ENCODE data around the gene TCEANC2. TPM values are rescaled to one million over a fixed set of nuclear protein-coding genes. Genes with fewer than 3 reads are reported as not detected.
"Not testable (repeated sequence)": the region's sequence is repeated elsewhere in the genome, so short reads cannot be mapped to it uniquely, and the experiment has no call there.

Gene TCEANC2
- total and polyA plus RNA-seq, 2 donors (not counting 3 experiments of a cell fraction or from before 2014, with no cell fraction given) = 3.2 to 6.1 TPM

DNA sequence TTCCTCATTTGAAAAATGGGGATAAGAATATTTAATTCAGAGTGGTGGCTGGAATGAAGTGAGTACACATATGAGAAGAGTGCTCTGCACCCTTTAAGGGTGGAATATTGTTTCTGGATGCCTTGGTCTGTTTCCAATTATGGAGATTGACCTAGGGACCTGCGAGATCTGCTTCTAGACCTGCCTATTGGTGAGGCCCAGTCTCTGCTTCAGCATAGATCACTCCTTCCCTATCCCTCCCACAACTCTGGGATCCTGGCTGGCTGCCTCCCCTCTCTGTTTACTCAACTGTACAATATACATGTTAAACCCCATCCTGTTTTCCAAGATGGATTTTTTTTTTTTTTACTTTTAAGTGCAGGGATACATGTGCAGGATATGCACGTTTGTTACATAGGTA, 29.1 kb upstream of the TCEANC2 start:
- DNase-seq (ENCODE audit: low read depth, low spot score) (no peak), FAIRE-seq (no peak)
- dilution Hi-C loops (cut with MboI; ENCODE audit: extremely low pct_ligation_motif_present, low sequenced_read_pairs) (no loop called here), intact Hi-C loops (cut with micrococcal nuclease) (no loop called here)
- H3K9me3 ChIP-seq (replicated peaks; ENCODE audit: control insufficient read depth, insufficient read depth, low read length) = no peaks in the 10 kb centered on the region
- no peaks in the 10 kb centered on the region for H4K20me1 ChIP-seq (replicated peaks; ENCODE audit: control insufficient read depth, extremely low read depth, insufficient read depth, low read length)
- H3K4me1 ChIP-seq (ENCODE audit: control insufficient read depth, extremely low read depth, insufficient read depth, low read length) = no peaks in the 10 kb centered on the region
- no peak overlapping the region for H3K4me3 ChIP-seq (replicated peaks in 1 of 3; ENCODE audit: insufficient read depth in 1 of 3, low read depth in 1 of 3, low read length in 3 of 3)
- no TSS peak for BruUV-seq (replicated peaks)
- no peak overlapping the region for H2AFZ ChIP-seq (ENCODE audit: low read depth, low read length)
- H3K4me2 ChIP-seq (ENCODE audit: insufficient read depth, low read length) = no peak overlapping the region
- ChIA-PET CTCF (interaction anchor here (1.5 kb wide), 1 partner anchor 8 kb away, joined by 3 read pairs; no protein-coding TSS in a partner anchor), POLR2A (no interaction called here)
- H3K9me1 ChIP-seq (replicated peaks; ENCODE audit: control insufficient read depth, extremely low read depth, insufficient read depth, low read length) = no peaks in the 10 kb centered on the region
- H3K36me3 ChIP-seq (ENCODE audit: control insufficient read depth in 2 of 2, extremely low read depth in 1 of 2, insufficient read depth in 2 of 2, low read length in 2 of 2) = no peaks in the 10 kb centered on the region
- H3K27ac ChIP-seq (ENCODE audit: insufficient read depth, low read depth, low read length) = no peak overlapping the region
- no peaks in the 10 kb centered on the region for H3K27me3 ChIP-seq (ENCODE audit: control insufficient read depth in 2 of 2, insufficient read depth in 2 of 2, low read length in 2 of 2)
- H3K9ac ChIP-seq (replicated peaks; ENCODE audit: extremely low read depth, insufficient read depth, low read length) = no peak overlapping the region
- TF ChIP-seq POLR2AphosphoS5 (IDR thresholded peaks at IDR 0.05; ENCODE audit: insufficient read depth, low read depth, low read length) (no peak), POLR2A (IDR thresholded peaks at IDR 0.05; ENCODE audit: low read depth, low read length) (no peak), JUN (IDR thresholded peaks at IDR 0.05; ENCODE audit: borderline replicate concordance, insufficient read depth, insufficient read length, low read depth) (no peak), EZH2 (IDR thresholded peaks at IDR 0.05; ENCODE audit: borderline replicate concordance, low read depth, low read length, severe bottlenecking) (no peak), FOS (IDR thresholded peaks at IDR 0.05; ENCODE audit: borderline replicate concordance, insufficient read depth, low read length) (no peak), MYC (IDR thresholded peaks at IDR 0.05; ENCODE audit: low read depth, low read length) (no peak), GATA2 (IDR thresholded peaks at IDR 0.05; ENCODE audit: insufficient read depth, insufficient read length, low read depth, low read length) (no peak), CTCF (IDR thresholded peaks at IDR 0.05; ENCODE audit: extremely low read depth in 1 of 2, insufficient read depth in 1 of 2, low read depth in 1 of 2, low read length in 2 of 2) (no peak)
- TF ChIP-seq, protein P1, sequence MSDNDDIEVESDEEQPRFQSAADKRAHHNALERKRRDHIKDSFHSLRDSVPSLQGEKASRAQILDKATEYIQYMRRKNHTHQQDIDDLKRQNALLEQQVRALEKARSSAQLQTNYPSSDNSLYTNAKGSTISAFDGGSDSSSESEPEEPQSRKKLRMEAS (IDR thresholded peaks at IDR 0.05; ENCODE audit: insufficient read depth, insufficient read length) = no peak
- no peaks in the 10 kb centered on the region for H3K79me2 ChIP-seq (ENCODE audit: control insufficient read depth, insufficient read depth, low read length)

DNA sequence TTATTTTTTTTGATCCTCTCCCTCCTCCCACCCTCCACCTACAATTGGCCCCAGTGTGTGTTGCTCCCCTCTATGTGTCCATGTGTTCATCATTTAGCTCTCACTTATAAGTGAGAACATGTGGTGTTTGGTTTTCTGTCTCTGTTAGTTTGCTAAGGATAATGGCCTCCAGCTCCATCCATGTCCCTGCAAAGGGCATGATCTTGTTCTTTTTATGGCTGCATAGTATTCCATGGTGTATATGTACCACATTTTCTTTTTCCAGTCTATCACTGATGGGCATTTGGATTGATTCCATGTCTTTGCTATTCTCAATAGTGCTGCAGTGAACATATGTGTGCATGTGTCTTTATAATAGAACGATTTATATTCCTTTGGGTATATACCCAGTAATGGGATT, 28.6 kb upstream of the TCEANC2 start:
- H3K9ac ChIP-seq (replicated peaks; ENCODE audit: extremely low read depth, insufficient read depth, low read length); H3K79me2 ChIP-seq (ENCODE audit: control insufficient read depth, insufficient read depth, low read length); POLR2A ChIA-PET; H2AFZ ChIP-seq (ENCODE audit: low read depth, low read length); H3K4me3 ChIP-seq (replicated peaks in 1 of 3; ENCODE audit: insufficient read depth in 1 of 3, low read depth in 1 of 3, low read length in 3 of 3); dilution Hi-C loops (cut with MboI; ENCODE audit: extremely low pct_ligation_motif_present, low sequenced_read_pairs); H3K27ac ChIP-seq (ENCODE audit: insufficient read depth, low read depth, low read length); H3K27me3 ChIP-seq (ENCODE audit: control insufficient read depth in 2 of 2, insufficient read depth in 2 of 2, low read length in 2 of 2); intact Hi-C loops (cut with micrococcal nuclease); H3K36me3 ChIP-seq (ENCODE audit: control insufficient read depth in 2 of 2, extremely low read depth in 1 of 2, insufficient read depth in 2 of 2, low read length in 2 of 2); DNase-seq (ENCODE audit: low read depth, low spot score); BruUV-seq (replicated peaks); H4K20me1 ChIP-seq (replicated peaks; ENCODE audit: control insufficient read depth, extremely low read depth, insufficient read depth, low read length); CTCF ChIA-PET; H3K4me1 ChIP-seq (ENCODE audit: control insufficient read depth, extremely low read depth, insufficient read depth, low read length); H3K9me3 ChIP-seq (replicated peaks; ENCODE audit: control insufficient read depth, insufficient read depth, low read length); H3K9me1 ChIP-seq (replicated peaks; ENCODE audit: control insufficient read depth, extremely low read depth, insufficient read depth, low read length); H3K4me2 ChIP-seq (ENCODE audit: insufficient read depth, low read length); FAIRE-seq: not testable (repeated sequence)
